NCI-H774 (cell line): ENCODE results near the gene SPPL2C.

Source experiments
- DNase-seq: peaks from one replicate; lab custom pipeline; 2025; lab: John Stamatoyannopoulos, UW

Gene SPPL2C

GRCh38 chr17:45883063-45883462, 38.4 kb downstream of the SPPL2C start:
- DNase-seq, result no peak

GRCh38 chr17:45886852-45887251, 42.2 kb downstream of the SPPL2C start:
- DNase-seq, result no peak

GRCh38 chr17:45888392-45888791, 43.7 kb downstream of the SPPL2C start:
- no peak for DNase-seq

- DNase-seq, result no peak
Observed at GRCh38 chr17:45889579-45889978, 44.9 kb downstream of the SPPL2C start.

- no peak for DNase-seq
Observed at GRCh38 chr17:45893725-45894021, 49.0 kb downstream of the SPPL2C start.

- DNase-seq, result peak; percentile 97
Observed at GRCh38 chr17:45894022-45894784, 49.5 kb downstream of the SPPL2C start, which contains the start of gene MAPT. Gene MAPT (plus strand): TSS chr17:45894554. CDS start chr17:45962338, 67,784 bp downstream.

GRCh38 chr17:45895304-45895968, 50.8 kb downstream of the SPPL2C start:
- DNase-seq, result peak; percentile 23

GRCh38 chr17:45895969-45896785, 51.5 kb downstream of the SPPL2C start:
- DNase-seq, result no peak
